ENCODE measurements around the gene HIBADH.
"Not testable (repeated sequence)": the region's sequence is repeated elsewhere in the genome, so short reads cannot be mapped to it uniquely, and the experiment has no call there.

Gene HIBADH

GRCh38 chr7:27514861-27515260, 147.8 kb downstream of the HIBADH start:
- no peak overlapping the region for H3K27ac Mint-ChIP-seq
- no peaks in the 10 kb centered on the region for H3K4me1 Mint-ChIP-seq (ENCODE audit: low read depth)
- H3K9me3 Mint-ChIP-seq = no peaks in the 10 kb centered on the region
- no peaks in the 10 kb centered on the region for H3K36me3 Mint-ChIP-seq (ENCODE audit: low read depth)
- H3K27me3 Mint-ChIP-seq (ENCODE audit: low read depth) = no peaks in the 10 kb centered on the region
- H3K4me3 Mint-ChIP-seq = no peak overlapping the region

- Mint-ChIP-seq H3K27ac (no peak overlapping the region), H3K27me3 (ENCODE audit: low read depth) (no peaks in the 10 kb centered on the region), H3K4me3 (no peak overlapping the region), H3K9me3 (no peaks in the 10 kb centered on the region), H3K4me1 (ENCODE audit: low read depth) (no peaks in the 10 kb centered on the region), H3K36me3 (ENCODE audit: low read depth) (no peaks in the 10 kb centered on the region)
Observed at GRCh38 chr7:27513885-27514284, 148.8 kb downstream of the HIBADH start.

GRCh38 chr7:27511370-27511769, 151.3 kb downstream of the HIBADH start:
- H3K9me3 Mint-ChIP-seq; H3K27me3 Mint-ChIP-seq (ENCODE audit: low read depth); H3K36me3 Mint-ChIP-seq (ENCODE audit: low read depth); H3K4me1 Mint-ChIP-seq (ENCODE audit: low read depth); H3K4me3 Mint-ChIP-seq; H3K27ac Mint-ChIP-seq: not testable (repeated sequence)

DNA sequence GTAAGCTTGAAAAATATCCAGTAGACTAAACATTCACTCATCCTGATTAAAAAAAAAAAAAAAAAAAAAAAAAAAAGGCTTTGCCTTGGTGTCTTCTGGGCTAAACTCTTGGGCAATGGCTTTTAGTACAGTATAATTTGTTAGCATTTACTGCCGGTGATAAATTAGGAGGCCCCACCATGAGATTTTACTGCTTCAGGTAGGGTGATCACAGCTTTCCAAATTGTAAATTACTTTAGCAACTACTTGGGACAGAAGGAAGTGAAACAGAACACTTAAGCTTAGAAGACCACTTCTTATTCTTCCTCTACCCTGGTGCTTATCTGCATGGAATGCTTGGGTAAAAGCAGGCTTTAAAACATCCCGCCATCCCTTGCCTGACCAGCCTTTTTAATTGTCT, 152.1 kb downstream of the HIBADH start:
- Mint-ChIP-seq H3K27ac (no peak overlapping the region), H3K9me3 (peaks cover 6% of the 10 kb centered on the region), H3K36me3 (ENCODE audit: low read depth) (no peaks in the 10 kb centered on the region), H3K4me3 (no peak overlapping the region), H3K4me1 (ENCODE audit: low read depth) (no peaks in the 10 kb centered on the region), H3K27me3 (ENCODE audit: low read depth) (no peaks in the 10 kb centered on the region)

DNA sequence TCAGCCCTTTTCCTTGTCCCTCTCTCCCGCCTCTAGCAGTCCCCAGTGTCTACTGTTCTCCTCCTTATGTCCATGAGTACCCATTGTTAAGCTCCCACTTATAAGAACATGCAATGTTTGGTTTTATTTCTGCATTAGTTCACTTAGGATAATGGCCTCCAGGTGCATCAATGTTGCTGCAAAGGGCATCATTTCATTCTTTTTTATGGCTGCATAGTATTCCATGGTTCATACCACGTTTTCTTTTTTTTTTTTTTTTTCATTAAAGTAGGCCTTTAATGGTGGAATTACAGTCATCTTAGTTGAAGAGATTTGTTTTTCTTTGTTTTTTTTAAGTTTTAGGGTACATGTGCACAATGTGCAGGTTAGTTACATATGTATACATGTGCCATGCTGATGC, 160.8 kb downstream of the HIBADH start:
- not testable (repeated sequence) for H3K4me3 Mint-ChIP-seq; H3K27ac Mint-ChIP-seq; H3K4me1 Mint-ChIP-seq (ENCODE audit: low read depth); H3K9me3 Mint-ChIP-seq; H3K36me3 Mint-ChIP-seq (ENCODE audit: low read depth); H3K27me3 Mint-ChIP-seq (ENCODE audit: low read depth)

GRCh38 chr7:27501001-27501400, 161.7 kb downstream of the HIBADH start:
- H3K27me3 Mint-ChIP-seq (ENCODE audit: low read depth) = no peaks in the 10 kb centered on the region
- H3K4me1 Mint-ChIP-seq (ENCODE audit: low read depth) = no peaks in the 10 kb centered on the region
- H3K4me3 Mint-ChIP-seq = no peak overlapping the region
- no peak overlapping the region for H3K27ac Mint-ChIP-seq
- peaks cover 5% of the 10 kb centered on the region for H3K9me3 Mint-ChIP-seq
- H3K36me3 Mint-ChIP-seq (ENCODE audit: low read depth) = no peaks in the 10 kb centered on the region

DNA sequence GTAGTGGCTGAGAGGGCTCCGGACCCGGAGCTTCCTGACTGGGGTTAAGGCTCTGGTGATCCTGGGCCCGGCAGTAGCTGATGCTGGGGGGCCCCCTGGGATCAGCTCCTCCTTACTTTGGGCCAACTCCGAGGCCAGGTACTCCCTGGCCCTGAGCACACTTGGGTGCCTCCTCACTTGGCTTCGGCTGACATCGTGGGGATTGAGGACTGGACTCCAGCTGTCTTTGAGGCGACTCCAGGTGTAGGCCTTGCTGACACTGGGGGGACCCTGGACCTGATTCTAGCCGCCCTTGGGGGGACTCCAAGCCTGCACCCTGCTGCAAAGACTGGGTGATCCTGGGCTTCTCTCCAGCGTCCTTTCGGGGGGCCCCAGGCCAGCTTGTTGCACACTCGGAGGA, 170.5 kb downstream of the HIBADH start:
- Mint-ChIP-seq H3K27me3 (ENCODE audit: low read depth) (peaks cover 6% of the 10 kb centered on the region), H3K4me3 (no peak overlapping the region), H3K4me1 (ENCODE audit: low read depth) (no peaks in the 10 kb centered on the region), H3K36me3 (ENCODE audit: low read depth) (no peaks in the 10 kb centered on the region), H3K27ac (no peak overlapping the region), H3K9me3 (no peaks in the 10 kb centered on the region)

DNA sequence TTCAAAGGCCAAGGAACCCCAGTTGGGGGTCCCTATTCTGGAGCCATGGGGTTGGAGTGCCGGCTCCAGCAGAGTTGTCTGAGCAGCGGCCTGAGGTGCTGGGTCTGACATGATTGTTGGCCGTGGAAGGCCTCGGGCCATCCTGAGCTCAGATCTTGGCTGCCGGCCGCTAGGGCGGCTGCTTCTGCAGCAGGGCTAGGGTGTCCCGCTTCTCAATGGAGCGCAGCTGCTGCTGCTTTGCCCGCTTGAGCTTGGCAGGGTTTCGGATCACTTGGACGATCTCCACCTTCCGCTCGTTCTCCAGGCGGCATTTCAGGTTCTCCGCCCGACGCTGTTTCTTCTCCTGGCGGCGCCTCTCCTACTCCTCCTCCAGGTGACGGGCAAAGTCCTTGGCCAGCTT, 171.1 kb downstream of the HIBADH start:
- Mint-ChIP-seq H3K27ac (no peak overlapping the region), H3K27me3 (ENCODE audit: low read depth) (peaks cover 6% of the 10 kb centered on the region), H3K36me3 (ENCODE audit: low read depth) (no peaks in the 10 kb centered on the region), H3K4me3 (no peak overlapping the region), H3K4me1 (ENCODE audit: low read depth) (no peaks in the 10 kb centered on the region), H3K9me3 (no peaks in the 10 kb centered on the region)

- no peaks in the 10 kb centered on the region for H3K9me3 Mint-ChIP-seq
- no peaks in the 10 kb centered on the region for H3K36me3 Mint-ChIP-seq (ENCODE audit: low read depth)
- H3K4me3 Mint-ChIP-seq = no peak overlapping the region
- H3K4me1 Mint-ChIP-seq (ENCODE audit: low read depth) = no peaks in the 10 kb centered on the region
- peaks cover 6% of the 10 kb centered on the region for H3K27me3 Mint-ChIP-seq (ENCODE audit: low read depth)
- H3K27ac Mint-ChIP-seq = no peak overlapping the region
Observed at GRCh38 chr7:27487509-27487908, 175.2 kb downstream of the HIBADH start.

GRCh38 chr7:27484451-27484850, 178.2 kb downstream of the HIBADH start:
- Mint-ChIP-seq H3K27me3 (ENCODE audit: low read depth) (peaks cover 6% of the 10 kb centered on the region), H3K9me3 (no peaks in the 10 kb centered on the region), H3K27ac (no peak overlapping the region), H3K4me3 (no peak overlapping the region), H3K36me3 (ENCODE audit: low read depth) (no peaks in the 10 kb centered on the region), H3K4me1 (ENCODE audit: low read depth) (no peaks in the 10 kb centered on the region)

GRCh38 chr7:27482219-27482618, 180.5 kb downstream of the HIBADH start:
- Mint-ChIP-seq H3K4me3 (no peak overlapping the region), H3K9me3 (no peaks in the 10 kb centered on the region), H3K36me3 (ENCODE audit: low read depth) (no peaks in the 10 kb centered on the region)

GRCh38 chr7:27478556-27478955, 184.1 kb downstream of the HIBADH start:
- Mint-ChIP-seq H3K36me3 (ENCODE audit: low read depth) (no peaks in the 10 kb centered on the region), H3K27me3 (ENCODE audit: low read depth) (no peaks in the 10 kb centered on the region), H3K9me3 (no peaks in the 10 kb centered on the region), H3K27ac (no peak overlapping the region), H3K4me3 (no peak overlapping the region), H3K4me1 (ENCODE audit: low read depth) (no peaks in the 10 kb centered on the region)

More at GRCh38 chr7:27482219-27482618, 180.5 kb downstream of the HIBADH start:
- Mint-ChIP-seq H3K4me1 (ENCODE audit: low read depth) (no peaks in the 10 kb centered on the region), H3K27me3 (ENCODE audit: low read depth) (no peaks in the 10 kb centered on the region), H3K27ac (no peak overlapping the region)

- Mint-ChIP-seq H3K36me3 (ENCODE audit: low read depth) (no peaks in the 10 kb centered on the region), H3K4me3 (no peak overlapping the region), H3K27ac (no peak overlapping the region), H3K27me3 (ENCODE audit: low read depth) (no peaks in the 10 kb centered on the region), H3K9me3 (no peaks in the 10 kb centered on the region), H3K4me1 (ENCODE audit: low read depth) (no peaks in the 10 kb centered on the region)
Observed at GRCh38 chr7:27478084-27478483, 184.6 kb downstream of the HIBADH start.

- Mint-ChIP-seq H3K9me3 (no peaks in the 10 kb centered on the region), H3K27me3 (ENCODE audit: low read depth) (no peaks in the 10 kb centered on the region), H3K4me1 (ENCODE audit: low read depth) (no peaks in the 10 kb centered on the region), H3K27ac (no peak overlapping the region), H3K36me3 (ENCODE audit: low read depth) (no peaks in the 10 kb centered on the region), H3K4me3 (no peak overlapping the region)
Observed at GRCh38 chr7:27476493-27476892, 186.2 kb downstream of the HIBADH start.

All from T-helper 1 cell treated with Interleukin-12 subunit alpha and Interleukin-12 subunit beta and Interleukin-4 antibody, amounts not matched to agents 30 μg/mL and 1 μg/mL, for 36 hours (primary cell).